Liver (tissue), 3 donors: ENCODE measurements around the gene MYO18B.

Source experiments
- ATF3 ChIP-seq: IDR thresholded peaks from 2 replicates; pipeline ENCODE4 v1.6.1; 2016; ENCODE audit warnings: antibody characterized with exemption
- CTCF ChIP-seq: fragments of 150-350 bp; IDR thresholded peaks from 2 replicates; pipeline ENCODE4 v1.5.1; 2017; ENCODE audit warnings: improper control_type of control experiment, low read depth, low read length; ENCODE audit not compliant: missing input control
- EGR1 ChIP-seq, 2 donors: IDR thresholded peaks; 2 replicates each; pipeline ENCODE4 v1.6.1; 2016 to 2018; ENCODE audit warnings: antibody characterized with exemption in 2 of 2, low read depth in 2 of 2
- FOXA1 ChIP-seq: IDR thresholded peaks from 2 replicates; pipeline ENCODE4 v1.6.1; 2016; ENCODE audit warnings: antibody characterized with exemption
- FOXA2 ChIP-seq: IDR thresholded peaks from 2 replicates; pipeline ENCODE4 v1.6.1; 2016; ENCODE audit warnings: antibody characterized with exemption
- GABPA ChIP-seq, 2 donors: IDR thresholded peaks in 1 of 2; conservative IDR thresholded peaks in 1 of 2; 2 replicates each; pipeline ENCODE4 v1.6.1; 2016; ENCODE audit warnings: antibody characterized with exemption in 2 of 2, mild to moderate bottlenecking in 1 of 2, moderate library complexity in 1 of 2
- JUND ChIP-seq, 2 donors: IDR thresholded peaks; 2 replicates each; pipeline ENCODE4 v1.6.1; 2016; ENCODE audit warnings: antibody characterized with exemption in 2 of 2
- RAD21 ChIP-seq, 2 donors: IDR thresholded peaks; 2 replicates each; pipeline ENCODE4 v1.6.1; 2016; ENCODE audit warnings: antibody characterized with exemption in 2 of 2, mild to moderate bottlenecking in 2 of 2
- SP1 ChIP-seq: IDR thresholded peaks from 2 replicates; pipeline ENCODE4 v1.6.1; 2018; ENCODE audit warnings: antibody characterized with exemption, mild to moderate bottlenecking
- TAF1 ChIP-seq: conservative IDR thresholded peaks from 2 replicates; pipeline ENCODE4 v1.6.1; 2016; ENCODE audit warnings: antibody characterized with exemption, mild to moderate bottlenecking
- YY1 ChIP-seq: IDR thresholded peaks from 2 replicates; pipeline ENCODE4 v1.6.1; 2016; ENCODE audit warnings: antibody characterized with exemption, mild to moderate bottlenecking
- ZBTB33 ChIP-seq: IDR thresholded peaks from 2 replicates; pipeline ENCODE4 v1.6.1; 2016; ENCODE audit warnings: antibody characterized with exemption
- TF ChIP-seq, protein P1 (sequence below): IDR thresholded peaks from 2 replicates; pipeline ENCODE4 v1.6.1; 2016; ENCODE audit warnings: antibody characterized with exemption
- TF ChIP-seq, protein P2 (sequence below): IDR thresholded peaks from 2 replicates; pipeline ENCODE4 v1.6.1; 2016; ENCODE audit warnings: antibody characterized with exemption, mild to moderate bottlenecking
- donor health status: healthy.
- donor health status: healthy.

DNA sequence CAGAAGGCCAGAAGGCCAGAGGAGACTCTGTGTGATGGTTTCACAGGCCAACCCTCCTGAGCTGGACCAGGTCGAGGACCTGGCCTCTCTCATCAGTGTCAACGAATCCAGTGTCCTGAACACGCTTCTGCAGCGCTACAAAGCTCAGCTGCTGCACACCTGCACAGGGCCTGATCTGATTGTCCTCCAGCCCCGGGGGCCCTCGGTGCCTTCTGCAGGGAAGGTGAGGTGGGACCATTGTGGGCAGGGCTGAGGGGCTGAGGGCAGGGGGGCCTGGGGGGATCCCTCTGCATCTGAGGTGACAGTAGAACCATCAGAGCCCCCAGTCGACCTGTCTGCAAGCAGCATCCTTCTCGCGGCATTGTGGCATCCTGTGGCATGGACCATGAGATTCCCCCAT is 30.3 kb downstream of the MYO18B start:
- TF ChIP-seq CTCF (no peak), FOXA2 (no peak), GABPA (IDR thresholded peaks at IDR 0.05 in 1 of 2, conservative IDR thresholded peaks at IDR 0.05 in 1 of 2) (no peak), YY1 (no peak), ZBTB33 (no peak), TAF1 (no peak), EGR1 (IDR thresholded peaks at IDR 0.05; ENCODE audit: low read depth in 2 of 2) (no peak), RAD21 (IDR thresholded peaks at IDR 0.05) (no peak), ATF3 (no peak), JUND (IDR thresholded peaks at IDR 0.05) (no peak), FOXA1 (no peak), SP1 (no peak)
- TF ChIP-seq, protein P1, sequence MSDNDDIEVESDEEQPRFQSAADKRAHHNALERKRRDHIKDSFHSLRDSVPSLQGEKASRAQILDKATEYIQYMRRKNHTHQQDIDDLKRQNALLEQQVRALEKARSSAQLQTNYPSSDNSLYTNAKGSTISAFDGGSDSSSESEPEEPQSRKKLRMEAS: no peak
- TF ChIP-seq, protein P2, sequence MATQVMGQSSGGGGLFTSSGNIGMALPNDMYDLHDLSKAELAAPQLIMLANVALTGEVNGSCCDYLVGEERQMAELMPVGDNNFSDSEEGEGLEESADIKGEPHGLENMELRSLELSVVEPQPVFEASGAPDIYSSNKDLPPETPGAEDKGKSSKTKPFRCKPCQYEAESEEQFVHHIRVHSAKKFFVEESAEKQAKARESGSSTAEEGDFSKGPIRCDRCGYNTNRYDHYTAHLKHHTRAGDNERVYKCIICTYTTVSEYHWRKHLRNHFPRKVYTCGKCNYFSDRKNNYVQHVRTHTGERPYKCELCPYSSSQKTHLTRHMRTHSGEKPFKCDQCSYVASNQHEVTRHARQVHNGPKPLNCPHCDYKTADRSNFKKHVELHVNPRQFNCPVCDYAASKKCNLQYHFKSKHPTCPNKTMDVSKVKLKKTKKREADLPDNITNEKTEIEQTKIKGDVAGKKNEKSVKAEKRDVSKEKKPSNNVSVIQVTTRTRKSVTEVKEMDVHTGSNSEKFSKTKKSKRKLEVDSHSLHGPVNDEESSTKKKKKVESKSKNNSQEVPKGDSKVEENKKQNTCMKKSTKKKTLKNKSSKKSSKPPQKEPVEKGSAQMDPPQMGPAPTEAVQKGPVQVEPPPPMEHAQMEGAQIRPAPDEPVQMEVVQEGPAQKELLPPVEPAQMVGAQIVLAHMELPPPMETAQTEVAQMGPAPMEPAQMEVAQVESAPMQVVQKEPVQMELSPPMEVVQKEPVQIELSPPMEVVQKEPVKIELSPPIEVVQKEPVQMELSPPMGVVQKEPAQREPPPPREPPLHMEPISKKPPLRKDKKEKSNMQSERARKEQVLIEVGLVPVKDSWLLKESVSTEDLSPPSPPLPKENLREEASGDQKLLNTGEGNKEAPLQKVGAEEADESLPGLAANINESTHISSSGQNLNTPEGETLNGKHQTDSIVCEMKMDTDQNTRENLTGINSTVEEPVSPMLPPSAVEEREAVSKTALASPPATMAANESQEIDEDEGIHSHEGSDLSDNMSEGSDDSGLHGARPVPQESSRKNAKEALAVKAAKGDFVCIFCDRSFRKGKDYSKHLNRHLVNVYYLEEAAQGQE: no peak
